ENCODE data around the gene PPP3CB. TPM values are rescaled to one million over a fixed set of nuclear protein-coding genes. Genes with fewer than 3 reads are reported as not detected.

Gene PPP3CB
- total and polyA plus RNA-seq, 12 donors = 34.4 to 78.6 (median 64.1) TPM

DNA sequence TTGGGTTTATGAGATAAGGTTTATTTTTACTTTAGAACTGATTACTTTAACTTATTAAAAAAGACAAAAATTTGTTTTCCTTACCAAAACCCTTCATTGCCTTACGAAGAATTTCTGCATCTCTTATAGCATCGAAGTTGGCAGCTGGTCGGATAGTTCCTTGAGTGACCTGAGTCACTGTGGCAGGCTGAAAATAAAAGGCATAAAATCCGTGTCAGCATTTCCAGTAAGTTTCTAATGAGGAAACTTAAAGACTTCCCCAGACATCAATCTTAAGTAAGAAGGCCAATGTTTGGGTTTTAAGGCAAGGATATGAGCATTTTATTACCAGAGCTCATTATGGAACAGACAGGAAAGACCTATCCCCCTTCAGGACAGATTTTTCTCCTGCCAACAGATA is 107.6 kb downstream of the PPP3CB start:
- ATAC-seq = no peak
- Histone ChIP-seq H3K36me3 (peaks cover 0 to 93% (median 72%) of the 10 kb centered on the region in 9 donors), H3K4me1 (no peaks in the 10 kb centered on the region), H3K27me3 (no peaks in the 10 kb centered on the region), H3K27ac (no peak overlapping the region), H3K4me3 (no peak overlapping the region), H3K9me3 (no peaks in the 10 kb centered on the region)
- WGBS, 2 donors = 88 to 92% methylated on average over 4 of the region's 4 CpGs
- no peak for DNase-seq
- intact Hi-C loops (cut with DNase I) = no loop called here
- TF ChIP-seq, protein P1, sequence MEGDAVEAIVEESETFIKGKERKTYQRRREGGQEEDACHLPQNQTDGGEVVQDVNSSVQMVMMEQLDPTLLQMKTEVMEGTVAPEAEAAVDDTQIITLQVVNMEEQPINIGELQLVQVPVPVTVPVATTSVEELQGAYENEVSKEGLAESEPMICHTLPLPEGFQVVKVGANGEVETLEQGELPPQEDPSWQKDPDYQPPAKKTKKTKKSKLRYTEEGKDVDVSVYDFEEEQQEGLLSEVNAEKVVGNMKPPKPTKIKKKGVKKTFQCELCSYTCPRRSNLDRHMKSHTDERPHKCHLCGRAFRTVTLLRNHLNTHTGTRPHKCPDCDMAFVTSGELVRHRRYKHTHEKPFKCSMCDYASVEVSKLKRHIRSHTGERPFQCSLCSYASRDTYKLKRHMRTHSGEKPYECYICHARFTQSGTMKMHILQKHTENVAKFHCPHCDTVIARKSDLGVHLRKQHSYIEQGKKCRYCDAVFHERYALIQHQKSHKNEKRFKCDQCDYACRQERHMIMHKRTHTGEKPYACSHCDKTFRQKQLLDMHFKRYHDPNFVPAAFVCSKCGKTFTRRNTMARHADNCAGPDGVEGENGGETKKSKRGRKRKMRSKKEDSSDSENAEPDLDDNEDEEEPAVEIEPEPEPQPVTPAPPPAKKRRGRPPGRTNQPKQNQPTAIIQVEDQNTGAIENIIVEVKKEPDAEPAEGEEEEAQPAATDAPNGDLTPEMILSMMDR (IDR thresholded peaks at IDR 0.05) = no peak

DNA sequence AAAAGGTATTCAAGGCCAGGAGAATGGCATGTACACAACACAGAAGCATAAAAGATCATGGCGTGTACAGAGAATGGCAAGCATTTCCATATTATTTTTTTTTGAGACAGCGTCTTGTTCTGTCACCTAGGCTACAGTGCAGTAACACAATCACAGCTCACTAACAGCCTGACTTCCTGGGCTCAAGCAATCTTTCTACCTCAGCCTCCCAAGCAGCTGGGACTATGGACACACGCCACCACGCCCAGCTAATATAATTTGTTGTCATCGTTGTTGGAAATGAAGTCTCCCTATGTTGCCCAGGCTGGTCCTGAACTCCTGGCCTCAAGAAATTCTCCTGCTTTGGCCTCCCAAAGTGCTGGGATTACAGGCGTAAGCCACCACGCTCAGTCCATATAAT is 109.2 kb downstream of the PPP3CB start:
- no peak overlapping the region for H3K4me3 ChIP-seq
- ATAC-seq = no peak
- no peak overlapping the region for H3K27ac ChIP-seq
- H3K9me3 ChIP-seq = no peaks in the 10 kb centered on the region
- no peaks in the 10 kb centered on the region for H3K27me3 ChIP-seq
- no peak for DNase-seq
- peaks cover 0 to 100% (median 86%) of the 10 kb centered on the region in 9 donors for H3K36me3 ChIP-seq
- TF ChIP-seq, protein P1 (IDR thresholded peaks at IDR 0.05) = no peak
- 98 to 99% methylated on average over 7 of the region's 7 CpGs for WGBS, 2 donors
- no peaks in the 10 kb centered on the region for H3K4me1 ChIP-seq
- intact Hi-C loops (cut with DNase I) = no loop called here

Other genes starting within 250 kb of the PPP3CB start
- gene DNAJC9, start 248.8 kb downstream of the PPP3CB start, total RNA-seq = 10 to 100 TPM in 1 of 10 donors, 1 to 10 TPM in 9; 5.6 to 11.2 (median 7.5) TPM
- 1 to 10 TPM; 6.8 to 9.9 TPM for gene DNAJC9, start 248.8 kb downstream of the PPP3CB start, polyA plus RNA-seq
- 100 to 1,000 TPM in 9 of 10 donors, 10 to 100 TPM in 1; 95.5 to 115 (median 106) TPM for gene MRPS16, start 243.4 kb downstream of the PPP3CB start, total RNA-seq
- 10 to 100 TPM; 65.4 to 88.5 TPM for gene MRPS16, start 243.4 kb downstream of the PPP3CB start, polyA plus RNA-seq
- 1 to 10 TPM in 9 of 10 donors, under 1 TPM in 1; 0.87 to 3.9 (median 1.9) TPM for gene CFAP70, start 137.2 kb downstream of the PPP3CB start, total RNA-seq
- gene CFAP70, start 137.2 kb downstream of the PPP3CB start, polyA plus RNA-seq = 1 to 10 TPM in 1 of 2 donors, under 1 TPM in 1; 0.25 to 5.4 TPM
- gene ANXA7, start 82.0 kb downstream of the PPP3CB start, total RNA-seq = 100 to 1,000 TPM; 104 to 163 (median 149) TPM
- 10 to 100 TPM; 33.4 to 69.7 TPM for gene ANXA7, start 82.0 kb downstream of the PPP3CB start, polyA plus RNA-seq
- gene MSS51, start 62.5 kb downstream of the PPP3CB start, total RNA-seq = 10 to 100 TPM in 3 of 10 donors, 1 to 10 TPM in 7; 1.1 to 18.1 (median 7.7) TPM
- 1 to 10 TPM in 1 of 2 donors, under 1 TPM in 1; 0.90 to 5.6 TPM for gene MSS51, start 62.5 kb downstream of the PPP3CB start, polyA plus RNA-seq
- gene USP54, start 95.3 kb upstream of the PPP3CB start, total RNA-seq = 10 to 100 TPM; 14.5 to 34.5 (median 19.4) TPM
- gene USP54, start 95.3 kb upstream of the PPP3CB start, polyA plus RNA-seq = 10 to 100 TPM in 1 of 2 donors, 1 to 10 TPM in 1; 7.9 to 16.3 TPM
- gene MYOZ1, start 145.4 kb upstream of the PPP3CB start, total RNA-seq = 1 to 10 TPM in 5 of 10 donors, under 1 TPM in 5; 0.41 to 3.4 (median 0.98) TPM
- under 1 TPM; 0.51 to 0.54 TPM for gene MYOZ1, start 145.4 kb upstream of the PPP3CB start, polyA plus RNA-seq
- 100 to 1,000 TPM; 120 to 833 (median 469) TPM for gene SYNPO2L, start 160.0 kb upstream of the PPP3CB start, total RNA-seq
- gene SYNPO2L, start 160.0 kb upstream of the PPP3CB start, polyA plus RNA-seq = 100 to 1,000 TPM in 1 of 2 donors, 10 to 100 TPM in 1; 61.6 to 147 TPM
- 1 to 10 TPM; 2.4 to 4.2 (median 3.4) TPM for gene AGAP5, start 202.1 kb upstream of the PPP3CB start, total RNA-seq
- gene AGAP5, start 202.1 kb upstream of the PPP3CB start, polyA plus RNA-seq = 10 to 100 TPM in 1 of 2 donors, 1 to 10 TPM in 1; 1.8 to 15.1 TPM
- gene SEC24C, start 248.3 kb upstream of the PPP3CB start, total RNA-seq = 10 to 100 TPM; 44.5 to 59.7 (median 51.5) TPM
- gene SEC24C, start 248.3 kb upstream of the PPP3CB start, polyA plus RNA-seq = 10 to 100 TPM; 33.4 to 34.6 TPM

All from heart right ventricle (tissue), 16 donors.